GM19372 (cell line): ENCODE results near the gene RAB44.

ENCODE experiments used
- ATAC-seq: cut with Tn5 transposase; IDR thresholded peaks from one replicate; pipeline ENCODE4 v1.9.1; 2021; ENCODE audit warnings: mild to moderate bottlenecking, low read depth, moderate library complexity; ENCODE audit not compliant: unreplicated experiment

RAB44 gene

GRCh38 chr6:36765594-36766398 lies 68.2 kb downstream of the RAB44 start:
- no peak for ATAC-seq

- ATAC-seq, result no peak
Observed at GRCh38 chr6:36766399-36766945, 68.8 kb downstream of the RAB44 start.

- no peak for ATAC-seq
Observed at GRCh38 chr6:36769183-36769675, 71.6 kb downstream of the RAB44 start.

- ATAC-seq, result no peak
Observed at GRCh38 chr6:36769676-36770499, 72.3 kb downstream of the RAB44 start.

- no peak for ATAC-seq
Observed at GRCh38 chr6:36771145-36771544, 73.5 kb downstream of the RAB44 start.

- no peak for ATAC-seq
Observed at GRCh38 chr6:36772397-36772796, 74.8 kb downstream of the RAB44 start.

GRCh38 chr6:36774331-36774730 lies 76.7 kb downstream of the RAB44 start:
- no peak for ATAC-seq

GRCh38 chr6:36776167-36776566 lies 78.5 kb downstream of the RAB44 start:
- no peak for ATAC-seq

- ATAC-seq, result no peak
Observed at GRCh38 chr6:36777801-36778200, 80.2 kb downstream of the RAB44 start.

- ATAC-seq, result no peak
Observed at GRCh38 chr6:36779227-36779626, 81.6 kb downstream of the RAB44 start.

- ATAC-seq, result no peak
Observed at GRCh38 chr6:36780442-36781177, 83.0 kb downstream of the RAB44 start.

- no peak for ATAC-seq
Observed at GRCh38 chr6:36781669-36782068, 84.0 kb downstream of the RAB44 start.
